Vagina (tissue), 2 donors: ENCODE data around the gene LY6G6C.

Experiments used
- POLR2A ChIP-seq, 2 donors: fragments of 450-650 bp; IDR thresholded peaks; one replicate each; pipeline ENCODE4 v1.6.1; 2017; ENCODE audit warnings: antibody characterized with exemption in 2 of 2, mild to moderate bottlenecking in 2 of 2, moderate library complexity in 2 of 2
- POLR2AphosphoS5 ChIP-seq, 2 donors: sonication (generic); formaldehyde crosslinking; IDR thresholded peaks; one replicate each; pipeline ENCODE4 v1.9.0; 2017; ENCODE audit warnings: antibody characterized with exemption in 2 of 2, mild to moderate bottlenecking in 2 of 2, low read depth in 1 of 2; ENCODE audit not compliant: insufficient read depth in 1 of 2
- TF ChIP-seq, protein P1 (sequence below), 3 experiments: fragments of 450-650 bp in 2 of 3; fragments of 200-600 bp in 1 of 3; sonication (generic) in 1 of 3; IDR thresholded peaks; one replicate each; pipeline ENCODE4 v1.5.1; 2017 to 2019; ENCODE audit warnings: antibody characterized with exemption in 3 of 3, mild to moderate bottlenecking in 2 of 3, moderate library complexity in 2 of 3

GRCh38 chr6:31740397-31741223, 19.1 kb upstream of the LY6G6C start:
- TF ChIP-seq, protein P1, sequence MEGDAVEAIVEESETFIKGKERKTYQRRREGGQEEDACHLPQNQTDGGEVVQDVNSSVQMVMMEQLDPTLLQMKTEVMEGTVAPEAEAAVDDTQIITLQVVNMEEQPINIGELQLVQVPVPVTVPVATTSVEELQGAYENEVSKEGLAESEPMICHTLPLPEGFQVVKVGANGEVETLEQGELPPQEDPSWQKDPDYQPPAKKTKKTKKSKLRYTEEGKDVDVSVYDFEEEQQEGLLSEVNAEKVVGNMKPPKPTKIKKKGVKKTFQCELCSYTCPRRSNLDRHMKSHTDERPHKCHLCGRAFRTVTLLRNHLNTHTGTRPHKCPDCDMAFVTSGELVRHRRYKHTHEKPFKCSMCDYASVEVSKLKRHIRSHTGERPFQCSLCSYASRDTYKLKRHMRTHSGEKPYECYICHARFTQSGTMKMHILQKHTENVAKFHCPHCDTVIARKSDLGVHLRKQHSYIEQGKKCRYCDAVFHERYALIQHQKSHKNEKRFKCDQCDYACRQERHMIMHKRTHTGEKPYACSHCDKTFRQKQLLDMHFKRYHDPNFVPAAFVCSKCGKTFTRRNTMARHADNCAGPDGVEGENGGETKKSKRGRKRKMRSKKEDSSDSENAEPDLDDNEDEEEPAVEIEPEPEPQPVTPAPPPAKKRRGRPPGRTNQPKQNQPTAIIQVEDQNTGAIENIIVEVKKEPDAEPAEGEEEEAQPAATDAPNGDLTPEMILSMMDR (IDR thresholded peaks at IDR 0.05) = no peak
- TF ChIP-seq POLR2AphosphoS5 (IDR thresholded peaks at IDR 0.05; ENCODE audit: insufficient read depth in 1 of 2, low read depth in 1 of 2) (no peak), POLR2A (IDR thresholded peaks at IDR 0.05) (no peak)
